Lung (tissue), 12 donors: ENCODE measurements around the gene HK1. TPM values are rescaled to one million over a fixed set of nuclear protein-coding genes. Genes with fewer than 3 reads are reported as not detected.

Experiments
- ATAC-seq: fragments of 200-7000 bp; cut with Tn5 transposase; one replicate; pipeline ENCODE4 v1.9.1; 2020; ENCODE audit warnings: moderate number of reproducible peaks; ENCODE audit not compliant: insufficient read depth, low FRiP score
- DNase-seq, 3 donors: peaks; one replicate each; pipeline ENCODE4 v3.0.0-alpha.2; 2013 to 2017
- H3K27ac ChIP-seq, 2 donors: one replicate each; pipeline ENCODE4 v1.5.1; 2013; ENCODE audit warnings: mild to moderate bottlenecking in 2 of 2, moderate library complexity in 2 of 2, control low read depth in 1 of 2, inconsistent platforms in 1 of 2, low read depth in 1 of 2, low read length in 1 of 2
- H3K27me3 ChIP-seq, 3 donors: one replicate each; pipeline ENCODE4 v1.5.1; 2013; ENCODE audit warnings: low read length in 2 of 3; ENCODE audit not compliant: control insufficient read depth in 3 of 3, insufficient read depth in 3 of 3
- H3K36me3 ChIP-seq, 4 donors: one replicate each; pipeline ENCODE4 v1.5.1; 2013; ENCODE audit warnings: low read length in 4 of 4, mild to moderate bottlenecking in 1 of 4, moderate library complexity in 1 of 4; ENCODE audit not compliant: control insufficient read depth in 4 of 4, insufficient read depth in 4 of 4
- H3K4me1 ChIP-seq, 5 donors: one replicate each; pipeline ENCODE4 v1.5.1; 2013; ENCODE audit warnings: low read length in 5 of 5, mild to moderate bottlenecking in 2 of 5, moderate library complexity in 1 of 5; ENCODE audit not compliant: control insufficient read depth in 5 of 5, insufficient read depth in 5 of 5
- H3K4me3 ChIP-seq: one replicate; pipeline ENCODE4 v1.5.1; 2013; ENCODE audit warnings: mild to moderate bottlenecking, control low read depth, moderate library complexity
- H3K9ac ChIP-seq, 2 donors: one replicate each; pipeline ENCODE4 v1.5.1; 2013; ENCODE audit warnings: low read length in 2 of 2, control low read depth in 1 of 2; ENCODE audit not compliant: insufficient read depth in 1 of 2
- H3K9me3 ChIP-seq, 4 donors: one replicate each; pipeline ENCODE4 v1.5.1; 2013; ENCODE audit warnings: low read length in 3 of 4, mild to moderate bottlenecking in 1 of 4, moderate library complexity in 1 of 4; ENCODE audit not compliant: control insufficient read depth in 4 of 4, insufficient read depth in 3 of 4
- CTCF ChIP-seq: IDR thresholded peaks from 2 replicates; pipeline ENCODE4 v1.5.1; 2012; ENCODE audit warnings: mild to moderate bottlenecking; ENCODE audit errors: control extremely low read depth, extremely low read depth
- WGBS, 2 donors: extraction: QIAGEN DNeasy Blood & Tissue Kit; methylation state at CpG; one replicate each; pipeline ENCODE4 v1.1.7; 2013; 5-methylcytosine and 5-hydroxymethylcytosine counted together
- polyA plus RNA-seq, 2 donors: library from polyadenylated mRNA; stranded (reverse); fragments of 200-250 nt; gene quantifications; one replicate each; pipeline ENCODE4 v1.2.1, GENCODE V29; 2013
- total RNA-seq, 2 donors: library from RNA; depleted of rRNA in 1 of 2; stranded (reverse); fragments of >200 nt in 1 of 2; gene quantifications; one replicate each; pipeline ENCODE4 v1.2.1, GENCODE V29; 2014 to 2021
- donor health status: control.
- donor health status: control.
- donor health status: Bipolar disorder and iron deficiency.
- donor health status: healthy.
- donor health status: DM: yes; HTN: yes; CAD: no.

Gene HK1
- total and polyA plus RNA-seq, 4 donors: 33.6 to 120 (median 78.0) TPM

- Histone ChIP-seq H3K9ac (no peak overlapping the region), H3K4me1 (peaks cover 0 to 8% (median 4%) of the 10 kb centered on the region in 5 donors), H3K9me3 (no peaks in the 10 kb centered on the region), H3K27ac (no peak overlapping the region), H3K36me3 (peaks cover 12 to 41% (median 19%) of the 10 kb centered on the region in 4 donors), H3K27me3 (no peaks in the 10 kb centered on the region), H3K4me3 (no peak overlapping the region)
- 13 to 14% methylated on average over 7 of the region's 7 CpGs for WGBS, 2 donors
- TF ChIP-seq CTCF: peak; percentile 98
- DNase-seq (peak; percentile 85 to 89 (median 87)), ATAC-seq (peak; percentile 93)
These were observed 114.2 kb downstream of the HK1 start for GRCh38 chr10:69392481-69393000.

GRCh38 chr10:69394020-69394419 is 115.7 kb downstream of the HK1 start:
- 90 to 94% methylated on average over 1 of the region's 1 CpG for WGBS, 2 donors
- Histone ChIP-seq H3K9me3 (no peaks in the 10 kb centered on the region), H3K36me3 (peaks cover 4 to 41% (median 8%) of the 10 kb centered on the region in 4 donors), H3K9ac (no peak overlapping the region), H3K27me3 (no peaks in the 10 kb centered on the region), H3K4me1 (peaks cover 0 to 17% (median 5%) of the 10 kb centered on the region in 5 donors), H3K4me3 (no peak overlapping the region), H3K27ac (no peak overlapping the region)
- TF ChIP-seq CTCF: no peak
- DNase-seq (no peak), ATAC-seq (no peak)

GRCh38 chr10:69397972-69398371 is 119.7 kb downstream of the HK1 start:
- H3K27me3 ChIP-seq: no peaks in the 10 kb centered on the region
- 79 to 82% methylated on average over 1 of the region's 1 CpG for WGBS, 2 donors
- no peak for ATAC-seq
- peaks cover 4 to 47% (median 6%) of the 10 kb centered on the region in 4 donors for H3K36me3 ChIP-seq
- H3K4me1 ChIP-seq: peaks cover 0 to 18% (median 3%) of the 10 kb centered on the region in 5 donors
- TF ChIP-seq CTCF: no peak
- no peak overlapping the region for H3K4me3 ChIP-seq
- DNase-seq: peak; percentile 84 to 98 (median 98)
- H3K9me3 ChIP-seq: no peaks in the 10 kb centered on the region
- no peak overlapping the region for H3K9ac ChIP-seq
- no peak overlapping the region for H3K27ac ChIP-seq

GRCh38 chr10:69398466-69398865 is 120.2 kb downstream of the HK1 start:
- TF ChIP-seq CTCF: no peak
- Histone ChIP-seq H3K9me3 (no peaks in the 10 kb centered on the region), H3K27ac (peak overlapping the region in 1 of 2 donors; percentile 32), H3K4me3 (no peak overlapping the region), H3K9ac (no peak overlapping the region), H3K27me3 (no peaks in the 10 kb centered on the region), H3K36me3 (peaks cover 4 to 48% (median 6%) of the 10 kb centered on the region in 4 donors), H3K4me1 (peaks cover 0 to 22% (median 3%) of the 10 kb centered on the region in 5 donors)
- ATAC-seq (no peak), DNase-seq (peak in 1 of 3 donors; percentile 42)
- WGBS, 2 donors: 88 to 92% methylated on average over 16 of the region's 16 CpGs
